Stimulated activated CD4-positive, alpha-beta T cell treated with anti-CD3 and anti-CD28 coated beads, Interleukin-15, amount 100 ng/mL, for 48 hours (primary cell): ENCODE measurements around the gene GPR148.
"Not testable (repeated sequence)": the region's sequence is repeated elsewhere in the genome, so short reads cannot be mapped to it uniquely, and the experiment has no call there.

Source experiments
- DNase-seq, 2 donors: peaks; one replicate each; pipeline ENCODE4 v3.0.0-alpha.2; 2020; ENCODE audit warnings: low read depth in 2 of 2

Gene GPR148, protein sequence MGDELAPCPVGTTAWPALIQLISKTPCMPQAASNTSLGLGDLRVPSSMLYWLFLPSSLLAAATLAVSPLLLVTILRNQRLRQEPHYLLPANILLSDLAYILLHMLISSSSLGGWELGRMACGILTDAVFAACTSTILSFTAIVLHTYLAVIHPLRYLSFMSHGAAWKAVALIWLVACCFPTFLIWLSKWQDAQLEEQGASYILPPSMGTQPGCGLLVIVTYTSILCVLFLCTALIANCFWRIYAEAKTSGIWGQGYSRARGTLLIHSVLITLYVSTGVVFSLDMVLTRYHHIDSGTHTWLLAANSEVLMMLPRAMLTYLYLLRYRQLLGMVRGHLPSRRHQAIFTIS

DNA sequence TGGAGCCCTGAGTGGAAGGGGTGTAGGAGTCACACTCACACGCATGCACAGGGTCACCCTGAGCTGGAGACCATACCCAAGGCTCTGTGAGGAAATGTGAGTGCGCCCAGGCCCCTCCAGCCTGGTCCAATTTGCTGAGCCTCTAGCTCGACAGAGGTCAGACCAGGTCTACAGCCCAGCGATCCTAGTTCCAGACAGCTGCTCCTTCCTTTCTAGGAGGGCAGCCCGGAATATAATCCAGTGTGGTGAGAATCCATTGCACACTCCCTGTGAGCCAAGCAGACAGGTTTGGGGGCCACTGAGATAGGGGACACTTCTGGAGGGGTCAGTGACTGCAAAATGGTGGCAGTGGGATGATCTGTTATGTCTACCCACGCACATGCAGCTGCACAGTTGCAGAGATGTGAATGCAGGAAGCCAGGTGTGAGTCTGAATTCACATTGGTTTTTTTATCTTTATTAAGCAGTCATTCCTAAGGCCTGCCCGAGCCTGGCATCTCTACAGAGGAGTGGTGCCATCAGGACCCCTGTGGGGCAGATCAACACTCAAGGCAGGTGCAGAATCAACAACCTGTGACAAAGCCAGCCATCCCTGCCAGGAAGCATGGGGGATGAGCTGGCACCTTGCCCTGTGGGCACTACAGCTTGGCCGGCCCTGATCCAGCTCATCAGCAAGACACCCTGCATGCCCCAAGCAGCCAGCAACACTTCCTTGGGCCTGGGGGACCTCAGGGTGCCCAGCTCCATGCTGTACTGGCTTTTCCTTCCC is at the start of gene GPR148:
GPR148 (plus strand) TSS at position 522 of the 768 bp plus-strand sequence; CDS start at position 604, 82 bp downstream.
- DNase-seq, result no peak

DNA sequence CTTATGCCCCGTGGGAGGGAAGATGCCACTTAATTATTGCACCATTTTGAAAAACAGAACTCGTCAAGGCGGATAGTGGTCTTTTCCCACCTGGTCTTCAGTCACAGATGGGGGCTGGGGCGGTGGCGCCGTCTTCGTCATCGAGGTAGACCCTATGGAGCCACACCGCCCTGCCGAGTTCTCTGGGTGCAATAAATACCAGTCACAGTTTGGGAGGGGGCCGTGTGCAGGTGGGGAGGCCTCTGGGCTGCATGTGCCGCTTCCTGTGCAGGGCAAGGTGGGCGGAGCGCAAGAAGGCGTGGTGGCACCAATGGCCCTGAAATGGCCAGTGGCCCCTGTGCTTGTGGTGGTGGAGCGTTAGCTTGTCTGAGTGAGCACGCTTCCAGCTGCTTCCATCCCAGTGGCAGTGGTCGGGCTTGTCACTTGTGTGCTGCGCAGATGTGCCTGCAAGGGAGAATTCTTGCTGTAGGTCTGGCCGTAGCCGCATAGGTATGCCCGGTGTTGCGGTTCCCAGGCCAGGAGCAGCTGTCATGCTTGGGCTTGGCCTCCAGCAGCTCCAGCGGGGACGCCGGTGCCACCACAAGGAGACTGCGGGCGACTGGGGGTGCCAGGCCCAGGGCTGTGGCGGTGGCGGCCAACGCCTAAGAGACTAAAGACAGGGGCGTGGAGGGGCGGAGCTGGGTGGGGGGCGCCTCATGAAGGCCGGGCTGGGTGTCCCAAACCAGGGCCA is 36.7 kb upstream of the GPR148 start:
- DNase-seq, result not testable (repeated sequence)

DNA sequence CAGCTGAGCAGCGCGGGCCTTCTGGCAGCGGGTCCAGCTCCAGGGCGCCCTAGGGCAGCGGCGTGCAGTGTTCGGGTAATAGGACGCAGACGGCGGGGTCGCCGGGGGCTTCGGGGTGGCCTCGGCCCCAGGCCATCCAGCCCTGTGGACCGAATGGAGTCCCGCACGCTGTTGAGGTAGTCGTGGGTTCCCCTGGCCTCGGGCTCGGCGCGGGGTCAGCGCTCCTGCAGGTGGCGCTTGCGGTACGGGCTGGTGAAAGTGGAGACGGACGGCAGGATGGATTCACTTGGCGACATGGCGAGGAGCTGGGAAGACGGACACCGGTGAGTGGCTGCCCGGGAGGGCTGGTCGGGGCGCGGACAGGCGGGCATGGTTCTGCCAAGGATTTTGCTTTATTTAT is 35.4 kb upstream of the GPR148 start:
- DNase-seq, result not testable (repeated sequence)

DNA sequence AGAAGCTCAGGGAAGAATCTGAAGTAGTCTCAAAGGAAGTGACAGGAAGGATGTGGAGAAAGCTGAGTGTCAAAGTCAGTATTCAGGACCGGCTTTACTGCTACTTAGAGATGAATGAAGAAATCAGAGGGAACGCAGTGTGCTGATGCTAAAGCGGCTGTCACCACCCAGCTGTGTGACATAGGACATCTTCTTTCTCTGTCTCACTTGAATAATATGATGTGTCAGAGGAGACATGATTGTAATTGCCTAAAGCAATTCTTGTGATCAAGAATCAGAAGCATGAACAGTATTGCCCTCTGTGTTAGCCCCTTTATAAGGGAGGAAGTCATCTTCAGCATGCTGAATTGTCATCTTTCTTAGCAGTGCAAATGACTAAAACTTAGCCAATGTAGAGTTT is 25.6 kb upstream of the GPR148 start:
- not testable (repeated sequence) for DNase-seq

DNA sequence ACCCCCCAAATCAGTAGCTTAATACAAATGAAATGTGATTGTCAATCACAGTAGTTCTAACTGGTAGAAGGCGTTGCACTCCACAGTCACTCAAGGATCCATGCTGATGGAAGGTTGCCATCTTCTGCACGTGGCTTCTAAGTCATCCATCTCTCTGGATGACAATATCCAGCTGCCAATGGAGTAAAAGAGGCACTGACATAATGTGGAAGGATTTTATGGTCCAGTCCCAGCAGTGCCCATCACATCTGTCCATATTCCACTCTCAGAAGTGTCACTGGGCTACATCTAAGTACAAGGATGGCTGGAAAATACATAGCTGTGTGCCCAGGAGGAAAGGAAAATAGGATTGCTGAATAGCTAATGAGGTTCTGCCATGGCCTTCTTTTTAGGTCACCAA is 14.1 kb upstream of the GPR148 start:
- not testable (repeated sequence) for DNase-seq

DNA sequence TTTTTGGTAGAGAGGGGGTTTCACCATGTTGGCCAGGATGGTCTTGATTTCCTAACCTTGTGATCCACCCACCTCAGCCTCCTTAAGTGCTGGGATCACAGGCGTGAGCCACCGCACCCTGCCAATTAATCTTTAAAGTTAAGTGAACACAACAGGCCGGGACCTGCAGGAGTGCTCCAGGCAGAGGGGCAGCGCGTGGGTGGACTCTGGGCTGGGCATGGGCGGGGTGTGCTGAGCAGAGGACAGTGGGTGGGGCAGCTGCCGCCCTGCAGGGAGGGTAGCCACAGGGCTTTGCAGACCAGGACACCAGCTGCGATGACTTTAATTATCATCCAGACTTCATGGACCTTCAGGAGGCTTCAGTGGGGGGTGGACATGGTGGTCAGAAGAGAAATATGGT is 8.8 kb upstream of the GPR148 start:
- no peak for DNase-seq

DNA sequence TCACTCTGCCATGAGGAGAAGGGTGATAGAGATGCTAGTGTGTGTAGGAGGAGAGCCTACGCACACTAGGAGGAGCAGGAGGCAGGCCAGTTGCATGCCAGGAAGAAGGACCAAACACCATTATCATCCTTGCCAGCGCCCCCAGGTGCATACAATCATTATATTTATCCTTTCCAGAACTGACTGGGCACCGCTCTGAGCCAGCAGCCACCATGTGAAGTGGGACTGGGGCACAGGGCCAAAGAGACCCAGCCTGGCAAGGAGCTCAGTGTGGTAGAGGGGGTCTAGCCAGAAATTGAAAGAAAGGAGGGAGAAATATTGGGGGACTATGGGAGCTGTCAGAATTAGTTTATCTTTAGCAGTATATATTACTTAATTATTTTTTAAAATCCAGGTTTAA is 8.3 kb upstream of the GPR148 start:
- no peak for DNase-seq

DNA sequence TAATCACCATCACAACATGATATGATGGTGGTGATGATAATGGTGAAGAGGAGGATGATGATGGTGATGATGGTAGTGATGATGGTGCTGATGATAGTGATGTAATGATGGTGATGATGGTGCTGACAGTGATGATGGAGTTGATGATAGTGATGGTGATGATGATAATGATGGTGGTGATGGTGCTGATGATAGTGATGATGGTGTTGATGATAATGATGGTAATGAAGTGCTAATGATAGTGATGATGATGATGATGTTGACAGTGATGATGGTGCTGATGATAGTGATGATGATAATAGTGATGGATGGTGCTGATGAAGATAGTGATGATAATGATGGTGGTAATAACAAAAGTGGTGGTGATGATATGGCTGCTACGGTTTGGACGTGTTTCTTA is 4.4 kb upstream of the GPR148 start:
- no peak for DNase-seq

DNA sequence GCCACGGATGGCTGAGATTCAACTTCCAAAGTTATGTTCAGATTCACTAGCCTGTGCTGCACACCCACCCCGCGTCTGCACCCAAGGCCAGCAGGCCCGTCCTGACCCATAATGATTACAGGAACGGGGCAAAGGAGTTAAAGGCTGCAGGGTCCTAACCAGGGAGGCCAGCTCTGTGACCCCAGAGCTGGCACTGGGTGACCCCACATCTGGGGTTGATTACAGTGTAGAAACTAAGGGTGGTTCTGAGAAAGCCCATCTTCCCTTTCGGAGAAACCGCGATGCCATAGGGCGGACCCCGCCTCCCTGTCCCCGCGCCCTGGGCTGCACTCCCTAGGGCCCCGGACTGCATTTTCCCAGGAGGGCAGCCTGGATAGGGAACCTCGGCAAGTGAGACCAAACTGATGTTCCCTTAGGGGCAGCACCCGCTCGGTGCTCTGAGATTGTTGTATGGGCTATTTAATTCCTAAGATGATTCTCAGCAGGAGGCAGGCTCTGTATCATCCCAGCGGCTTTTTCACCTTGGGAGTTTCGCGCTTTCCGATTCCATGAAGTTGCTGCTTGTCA is 2.2 kb upstream of the GPR148 start:
- no peak for DNase-seq

DNA sequence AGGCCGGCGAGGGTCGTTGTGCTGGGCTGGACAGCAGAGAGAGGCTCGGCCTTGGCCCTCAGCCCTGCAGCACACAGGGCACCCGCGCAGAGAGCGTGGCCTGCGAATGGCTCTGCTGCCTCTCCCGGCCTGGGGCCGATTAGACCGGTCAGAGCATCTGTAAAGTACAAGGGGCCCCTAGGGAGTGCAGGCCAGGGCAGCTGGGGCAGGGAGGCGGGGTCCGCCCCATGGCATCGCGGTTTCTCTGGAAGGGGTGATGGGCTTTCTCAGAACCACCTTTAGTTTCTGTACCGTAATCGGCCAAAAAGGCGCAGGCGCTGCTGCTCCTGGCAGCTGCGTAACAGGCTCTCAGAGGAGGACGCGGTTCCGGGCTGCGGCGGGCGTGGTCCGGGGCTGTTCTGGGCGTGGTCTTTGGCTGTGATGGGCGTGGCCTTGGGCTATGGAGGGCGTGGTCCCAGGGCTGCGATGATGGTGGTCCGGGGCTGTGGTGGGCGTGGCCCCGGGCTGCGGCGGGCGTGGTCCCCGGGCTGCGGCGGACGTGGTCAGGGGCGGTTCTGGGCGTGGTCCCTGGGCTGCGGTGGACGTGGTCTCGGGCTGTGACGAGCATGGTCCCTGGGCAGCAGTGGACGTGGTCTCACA is 1.5 kb upstream of the GPR148 start:
- DNase-seq, result peak; percentile 78 to 83

DNA sequence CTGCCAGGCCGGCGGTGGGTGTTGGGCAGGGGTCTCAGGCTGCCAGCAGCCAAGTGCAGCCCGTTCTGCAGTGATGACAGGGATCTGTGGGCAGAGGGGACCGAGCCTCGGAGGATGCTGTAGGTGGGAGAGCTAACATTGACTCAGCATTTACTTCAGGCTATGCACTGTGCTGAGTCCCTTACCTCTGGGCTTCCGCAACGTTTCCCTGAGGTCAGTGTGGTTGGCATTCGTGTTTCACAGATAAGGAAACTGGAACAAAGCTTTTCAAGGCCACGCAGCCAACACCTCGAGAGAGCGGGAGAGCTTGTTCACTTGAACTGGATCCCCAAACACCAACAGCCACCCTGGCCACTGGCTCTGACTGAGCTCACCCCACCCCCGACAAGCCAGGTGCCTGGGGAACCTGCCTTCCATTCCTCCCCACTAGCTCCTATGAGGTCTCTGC is 839 bp upstream of the GPR148 start:
- DNase-seq, result peak; percentile 12 to 18

DNA sequence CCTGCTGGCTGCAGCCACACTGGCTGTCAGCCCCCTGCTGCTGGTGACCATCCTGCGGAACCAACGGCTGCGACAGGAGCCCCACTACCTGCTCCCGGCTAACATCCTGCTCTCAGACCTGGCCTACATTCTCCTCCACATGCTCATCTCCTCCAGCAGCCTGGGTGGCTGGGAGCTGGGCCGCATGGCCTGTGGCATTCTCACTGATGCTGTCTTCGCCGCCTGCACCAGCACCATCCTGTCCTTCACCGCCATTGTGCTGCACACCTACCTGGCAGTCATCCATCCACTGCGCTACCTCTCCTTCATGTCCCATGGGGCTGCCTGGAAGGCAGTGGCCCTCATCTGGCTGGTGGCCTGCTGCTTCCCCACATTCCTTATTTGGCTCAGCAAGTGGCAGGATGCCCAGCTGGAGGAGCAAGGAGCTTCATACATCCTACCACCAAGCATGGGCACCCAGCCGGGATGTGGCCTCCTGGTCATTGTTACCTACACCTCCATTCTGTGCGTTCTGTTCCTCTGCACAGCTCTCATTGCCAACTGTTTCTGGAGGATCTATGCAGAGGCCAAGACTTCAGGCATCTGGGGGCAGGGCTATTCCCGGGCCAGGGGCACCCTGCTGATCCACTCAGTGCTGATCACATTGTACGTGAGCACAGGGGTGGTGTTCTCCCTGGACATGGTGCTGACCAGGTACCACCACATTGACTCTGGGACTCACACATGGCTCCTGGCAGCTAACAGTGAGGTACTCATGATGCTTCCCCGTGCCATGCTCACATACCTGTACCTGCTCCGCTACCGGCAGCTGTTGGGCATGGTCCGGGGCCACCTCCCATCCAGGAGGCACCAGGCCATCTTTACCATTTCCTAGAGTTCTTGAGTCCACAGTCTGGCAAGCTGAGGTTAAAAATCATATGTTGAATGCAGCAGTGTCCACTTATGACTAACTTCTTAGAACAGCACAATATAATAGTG is 741 bp downstream of the GPR148 start:
- DNase-seq, result no peak

DNA sequence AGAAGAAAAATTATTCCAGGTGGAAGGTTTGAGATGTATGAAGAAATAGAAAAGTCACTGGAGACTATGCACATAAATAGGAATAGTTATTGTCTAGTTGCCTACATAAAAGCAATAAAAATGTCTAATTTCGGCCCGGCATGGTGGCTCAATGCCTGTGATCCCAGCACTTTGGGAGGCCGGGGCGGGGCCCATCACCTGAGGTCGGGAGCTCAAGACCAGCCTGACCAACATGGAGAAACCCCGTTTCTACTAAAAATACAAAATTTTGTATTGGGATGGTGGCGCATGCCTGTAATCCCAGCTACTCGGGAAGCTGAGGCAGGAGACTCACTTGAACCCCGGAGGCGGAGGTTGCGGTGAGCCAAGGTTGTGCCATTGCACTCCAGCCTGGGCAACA is 3.4 kb downstream of the GPR148 start:
- DNase-seq, result not testable (repeated sequence)

DNA sequence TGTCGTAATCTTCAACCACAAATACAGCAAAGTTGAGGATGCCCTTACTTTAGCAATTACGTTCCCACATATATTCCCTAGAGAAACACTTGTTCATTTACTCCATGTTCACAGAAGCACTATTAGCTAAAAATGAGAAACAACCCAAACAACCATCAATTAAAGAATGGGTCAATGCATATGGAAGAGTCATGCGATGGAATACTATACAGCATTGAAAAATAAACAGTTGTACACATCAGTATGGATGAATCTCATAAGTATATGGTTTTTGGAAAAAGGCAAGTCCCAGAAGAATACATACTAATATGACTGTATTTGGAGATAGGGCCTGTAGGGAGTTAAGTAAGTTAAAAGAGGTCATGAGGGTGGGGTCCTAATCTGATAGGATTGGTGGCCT is 6.3 kb downstream of the GPR148 start:
- no peak for DNase-seq

DNA sequence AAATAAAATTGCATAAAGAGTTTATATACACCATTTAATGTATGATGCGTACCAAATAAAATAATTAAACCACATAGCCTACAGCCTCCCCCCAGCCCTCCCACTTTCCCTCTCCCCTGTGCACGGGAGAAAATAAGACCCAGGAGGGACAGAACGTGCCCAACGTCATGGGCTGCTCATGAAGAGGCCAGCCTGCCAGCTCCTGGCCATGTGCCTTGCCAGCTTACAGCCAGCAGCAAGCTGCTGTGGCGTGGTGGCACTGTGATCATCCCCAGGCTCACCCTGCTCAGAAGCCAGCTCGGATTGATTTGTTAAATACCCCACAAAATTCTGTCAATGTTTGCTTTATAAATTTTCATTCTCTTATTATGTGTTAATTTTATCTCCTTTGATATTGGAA is 7.6 kb downstream of the GPR148 start:
- no peak for DNase-seq

DNA sequence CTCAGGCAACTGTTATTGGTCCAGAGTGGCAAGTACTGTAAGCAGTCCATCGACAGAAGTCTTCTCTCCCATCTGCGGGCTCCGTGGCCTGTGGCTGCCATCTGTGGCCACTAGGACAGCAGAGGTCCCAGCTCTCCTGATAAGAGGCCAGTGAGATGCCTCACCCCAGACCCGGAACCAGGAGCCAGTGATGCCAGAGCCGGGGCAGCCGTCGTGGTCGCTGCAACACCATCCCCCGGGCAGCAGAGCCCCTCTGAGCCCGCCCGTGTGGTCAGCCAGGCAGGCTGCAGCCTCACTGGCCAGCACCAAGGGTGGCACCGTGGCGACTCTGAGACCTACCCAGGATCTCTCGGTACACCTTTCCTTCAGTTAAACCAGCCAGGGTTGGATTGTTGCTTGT is 8.7 kb downstream of the GPR148 start:
- DNase-seq, result no peak

DNA sequence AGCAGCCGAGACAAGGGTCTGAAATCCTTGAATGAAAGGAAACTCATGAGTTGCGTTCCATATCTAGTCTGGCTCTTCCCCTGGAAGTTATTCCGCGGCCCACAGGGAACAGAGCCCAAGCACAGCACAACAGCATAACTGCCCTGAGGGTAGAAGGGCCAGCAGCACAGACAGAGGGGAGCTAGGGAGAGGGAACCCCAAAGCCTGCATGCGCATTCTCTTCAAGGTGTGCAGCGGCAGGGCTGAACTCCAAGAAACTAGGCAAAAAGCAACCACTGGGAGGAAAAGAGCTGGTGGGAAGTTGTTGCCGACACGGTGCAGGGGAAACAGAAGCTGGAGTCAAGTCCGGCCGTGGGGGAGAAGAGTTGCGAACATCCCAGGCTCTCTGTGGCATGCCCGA is 11.8 kb downstream of the GPR148 start:
- DNase-seq, result no peak

DNA sequence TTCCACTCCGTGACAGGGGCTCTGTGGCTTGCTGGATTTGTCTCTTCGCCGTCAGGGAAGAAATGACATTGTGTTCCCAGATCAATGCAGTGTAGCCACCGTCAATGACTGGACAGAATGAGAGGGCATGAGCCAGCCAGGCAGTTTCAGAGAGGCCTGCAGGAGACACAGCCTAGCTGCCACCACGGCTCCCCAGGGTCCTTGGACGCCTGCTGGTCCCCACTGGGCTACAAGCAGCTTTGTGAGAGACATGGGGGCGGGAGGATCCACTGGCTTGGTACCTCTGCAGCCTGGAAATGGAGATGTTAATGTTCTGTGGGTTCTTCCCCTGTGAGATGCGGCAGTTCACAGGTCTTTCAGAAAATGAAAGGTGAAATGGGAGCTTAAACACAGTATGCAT is 14.4 kb downstream of the GPR148 start:
- DNase-seq, result no peak

DNA sequence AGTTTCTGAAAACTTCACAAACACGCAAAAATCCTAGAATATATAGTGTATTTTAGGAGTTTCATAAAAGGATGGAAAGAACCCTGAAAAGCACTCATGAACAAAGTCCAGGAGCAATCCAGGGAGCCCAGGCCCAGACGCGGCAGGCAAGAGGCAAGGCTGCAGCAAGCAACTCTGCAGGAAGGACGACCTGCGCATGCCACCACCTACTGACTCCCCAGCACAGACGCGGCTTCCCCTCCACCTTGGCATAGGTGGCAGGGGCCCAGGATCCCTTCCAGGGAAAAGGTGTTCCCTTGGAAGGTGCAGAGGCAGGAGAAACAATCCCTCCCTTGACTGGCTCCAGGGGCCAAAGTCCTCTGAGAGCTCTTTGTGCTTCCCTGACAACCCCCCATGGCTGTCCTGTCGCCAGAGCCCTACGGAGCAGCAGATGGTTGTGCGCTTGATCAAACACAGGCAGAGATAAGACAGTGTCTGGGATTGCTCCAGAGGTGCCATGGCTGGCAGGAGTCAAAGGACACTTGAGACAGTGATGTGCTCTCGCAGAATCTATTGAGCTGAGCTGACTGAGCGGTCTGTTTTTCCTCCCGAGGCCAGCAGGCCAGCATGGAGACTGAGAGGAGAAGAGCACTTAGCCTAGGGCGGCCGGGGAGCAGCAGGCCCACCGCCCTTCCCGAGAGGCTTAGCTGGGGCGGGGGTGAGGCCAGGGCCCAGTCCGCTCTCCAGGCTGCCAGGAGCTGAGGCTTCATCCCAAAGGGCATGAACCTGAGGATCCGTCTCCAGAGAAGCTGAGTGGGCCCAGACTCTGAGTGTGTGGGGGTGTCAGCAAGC is 15.6 kb downstream of the GPR148 start:
- no peak for DNase-seq

DNA sequence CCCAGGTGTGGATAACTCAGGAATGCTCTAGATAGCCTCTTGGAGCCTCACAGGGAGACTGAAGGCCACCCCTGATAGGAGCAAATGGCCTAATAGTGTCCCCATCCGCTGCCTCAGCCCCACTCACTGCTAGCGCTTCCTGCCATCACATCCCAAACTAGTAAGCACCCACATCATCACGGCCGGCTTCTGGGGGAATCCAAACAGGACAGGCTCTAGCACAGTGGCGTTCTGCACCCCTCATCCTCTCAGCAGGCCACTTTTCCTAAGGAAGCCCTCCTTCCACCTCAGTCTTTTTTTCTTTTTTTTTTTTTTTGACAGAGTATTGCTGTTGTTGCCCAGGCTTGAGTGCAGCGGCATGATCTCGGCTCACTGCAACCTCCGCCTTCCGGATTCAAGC is 20.2 kb downstream of the GPR148 start:
- no peak for DNase-seq
